GM12864 (cell line): ENCODE data around the gene GPR151.

Source experiments
- DNase-seq: peaks from one replicate; pipeline ENCODE4 v3.0.0-alpha.2; 2011; ENCODE audit warnings: low read depth
- H3K4me3 ChIP-seq: 2 replicates; pipeline ENCODE4 v1.5.1; 2011; ENCODE audit warnings: mild to moderate bottlenecking, low read depth, low read length, control low read depth
- TF ChIP-seq, protein P1 (sequence below): IDR thresholded peaks from 2 replicates; pipeline ENCODE4 v1.5.1; 2011; ENCODE audit warnings: low read depth, mild to moderate bottlenecking, moderate library complexity, low read length, control low read depth, inconsistent platforms; ENCODE audit errors: missing control alignments

Gene GPR151

GRCh38 chr5:146482775-146483174 lies 33.2 kb downstream of the GPR151 start:
- TF ChIP-seq, protein P1, sequence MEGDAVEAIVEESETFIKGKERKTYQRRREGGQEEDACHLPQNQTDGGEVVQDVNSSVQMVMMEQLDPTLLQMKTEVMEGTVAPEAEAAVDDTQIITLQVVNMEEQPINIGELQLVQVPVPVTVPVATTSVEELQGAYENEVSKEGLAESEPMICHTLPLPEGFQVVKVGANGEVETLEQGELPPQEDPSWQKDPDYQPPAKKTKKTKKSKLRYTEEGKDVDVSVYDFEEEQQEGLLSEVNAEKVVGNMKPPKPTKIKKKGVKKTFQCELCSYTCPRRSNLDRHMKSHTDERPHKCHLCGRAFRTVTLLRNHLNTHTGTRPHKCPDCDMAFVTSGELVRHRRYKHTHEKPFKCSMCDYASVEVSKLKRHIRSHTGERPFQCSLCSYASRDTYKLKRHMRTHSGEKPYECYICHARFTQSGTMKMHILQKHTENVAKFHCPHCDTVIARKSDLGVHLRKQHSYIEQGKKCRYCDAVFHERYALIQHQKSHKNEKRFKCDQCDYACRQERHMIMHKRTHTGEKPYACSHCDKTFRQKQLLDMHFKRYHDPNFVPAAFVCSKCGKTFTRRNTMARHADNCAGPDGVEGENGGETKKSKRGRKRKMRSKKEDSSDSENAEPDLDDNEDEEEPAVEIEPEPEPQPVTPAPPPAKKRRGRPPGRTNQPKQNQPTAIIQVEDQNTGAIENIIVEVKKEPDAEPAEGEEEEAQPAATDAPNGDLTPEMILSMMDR = no peak
- no peak for DNase-seq
- H3K4me3 ChIP-seq = no peak overlapping the region

DNA sequence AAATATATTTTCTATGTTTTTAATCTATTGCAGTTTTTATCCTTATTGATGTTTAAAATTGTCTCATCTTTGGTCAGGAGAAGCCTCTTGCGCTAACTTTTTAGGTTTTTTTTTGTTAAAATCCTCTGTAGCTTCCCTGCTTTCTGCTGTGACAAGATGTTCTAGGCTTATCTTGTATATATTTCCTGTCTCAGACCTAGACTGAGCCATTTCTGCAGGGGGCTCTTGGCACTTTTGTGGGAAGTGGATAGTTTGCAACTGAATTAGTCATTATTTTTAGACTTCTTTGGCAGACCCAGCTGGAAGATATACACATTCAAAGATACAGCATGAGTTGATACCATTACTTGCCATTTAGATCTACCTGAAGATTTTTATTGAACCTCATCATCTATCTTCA lies 40.1 kb downstream of the GPR151 start:
- no peak overlapping the region for H3K4me3 ChIP-seq
- TF ChIP-seq, protein P1 = no peak
- no peak for DNase-seq

GRCh38 chr5:146475190-146475780 lies 40.7 kb downstream of the GPR151 start:
- TF ChIP-seq, protein P1 = peak; percentile 37
- no peak for DNase-seq
- H3K4me3 ChIP-seq = no peak overlapping the region

DNA sequence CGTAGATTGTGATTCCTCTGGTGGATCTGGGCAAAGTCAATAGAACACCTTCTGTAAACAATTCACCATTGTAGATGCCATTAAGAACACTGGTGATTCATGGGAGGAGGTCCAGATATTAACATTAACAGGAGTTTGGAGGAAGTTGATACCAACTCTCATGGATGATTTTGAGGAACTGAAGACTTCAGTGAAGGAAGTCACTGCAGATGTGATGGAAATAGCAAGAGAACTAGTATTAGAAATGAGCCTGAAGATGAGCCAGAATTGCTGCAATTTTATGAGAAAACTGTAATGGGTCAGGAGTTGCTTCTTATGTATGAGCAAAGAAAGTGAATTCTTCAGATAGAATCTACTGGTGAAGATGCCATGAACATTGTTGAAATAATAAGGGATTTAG lies 41.9 kb downstream of the GPR151 start:
- no peak overlapping the region for H3K4me3 ChIP-seq
- TF ChIP-seq, protein P1 = no peak
- no peak for DNase-seq

DNA sequence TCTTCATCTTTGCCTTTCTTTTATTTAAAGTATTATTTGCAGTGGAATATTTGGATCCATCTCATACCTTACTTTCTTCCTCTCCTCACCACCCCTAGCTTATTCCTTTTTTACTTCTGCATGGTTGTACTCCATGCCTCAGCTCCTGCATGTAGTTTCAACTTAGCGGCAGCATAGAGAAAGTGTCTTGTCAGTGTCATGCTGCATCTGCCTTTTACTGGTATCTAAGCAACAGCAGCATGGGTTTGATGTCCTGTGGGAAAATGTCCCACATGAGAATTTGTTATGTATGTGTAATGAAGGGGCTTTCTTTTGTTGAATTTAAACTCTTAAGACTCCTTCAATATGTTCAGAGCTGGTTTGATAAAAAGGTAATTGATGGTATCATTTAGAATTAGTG lies 48.2 kb downstream of the GPR151 start:
- no peak overlapping the region for H3K4me3 ChIP-seq
- no peak for DNase-seq
- TF ChIP-seq, protein P1 = no peak

DNA sequence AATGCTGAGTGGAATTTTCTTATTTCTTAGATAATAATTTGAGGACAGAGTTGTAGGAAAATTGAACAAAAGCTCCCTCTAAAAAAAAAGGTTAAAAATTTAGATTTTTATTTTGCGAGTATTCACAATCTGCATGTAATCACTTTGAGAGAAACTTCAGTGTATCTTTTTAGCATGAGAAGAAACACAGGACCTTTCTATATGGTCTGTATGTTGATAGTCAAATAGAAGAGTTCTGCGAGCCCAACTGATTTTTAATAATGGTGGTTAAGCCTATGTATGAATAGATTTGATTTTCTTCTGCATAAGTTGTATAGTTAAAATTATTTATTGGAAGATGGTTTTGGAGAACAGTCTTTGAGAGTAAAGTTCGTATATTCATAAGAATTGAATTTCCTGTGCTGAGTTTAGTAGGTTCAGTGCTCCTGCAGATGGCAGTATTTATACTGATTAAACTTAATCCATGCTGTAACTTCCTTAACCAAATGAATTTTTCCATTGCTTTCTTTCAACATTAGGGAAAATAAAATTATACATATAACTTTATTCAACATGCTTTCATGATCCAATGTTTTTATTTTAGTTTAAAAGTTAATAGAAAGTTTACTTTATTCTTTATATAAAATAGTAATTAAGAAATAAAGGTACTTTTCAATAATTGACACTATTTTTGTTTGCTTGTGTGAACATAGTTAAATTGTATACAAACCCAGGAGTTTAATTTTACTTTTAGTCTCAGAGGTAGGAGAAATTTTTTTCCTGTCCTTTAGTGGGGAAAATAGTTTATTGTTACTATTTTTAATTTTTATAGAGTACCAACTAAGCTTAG lies 49.3 kb downstream of the GPR151 start:
- TF ChIP-seq, protein P1 = peak; percentile 17
- no peak overlapping the region for H3K4me3 ChIP-seq
- DNase-seq = no peak
